Measurements from ENCODE around the gene LAG3. TPM values are rescaled to one million over a fixed set of nuclear protein-coding genes. Genes with fewer than 3 reads are reported as not detected.

The LAG3 gene
- total RNA-seq, 1 donor from 2014 or later: 1.5 TPM

DNA sequence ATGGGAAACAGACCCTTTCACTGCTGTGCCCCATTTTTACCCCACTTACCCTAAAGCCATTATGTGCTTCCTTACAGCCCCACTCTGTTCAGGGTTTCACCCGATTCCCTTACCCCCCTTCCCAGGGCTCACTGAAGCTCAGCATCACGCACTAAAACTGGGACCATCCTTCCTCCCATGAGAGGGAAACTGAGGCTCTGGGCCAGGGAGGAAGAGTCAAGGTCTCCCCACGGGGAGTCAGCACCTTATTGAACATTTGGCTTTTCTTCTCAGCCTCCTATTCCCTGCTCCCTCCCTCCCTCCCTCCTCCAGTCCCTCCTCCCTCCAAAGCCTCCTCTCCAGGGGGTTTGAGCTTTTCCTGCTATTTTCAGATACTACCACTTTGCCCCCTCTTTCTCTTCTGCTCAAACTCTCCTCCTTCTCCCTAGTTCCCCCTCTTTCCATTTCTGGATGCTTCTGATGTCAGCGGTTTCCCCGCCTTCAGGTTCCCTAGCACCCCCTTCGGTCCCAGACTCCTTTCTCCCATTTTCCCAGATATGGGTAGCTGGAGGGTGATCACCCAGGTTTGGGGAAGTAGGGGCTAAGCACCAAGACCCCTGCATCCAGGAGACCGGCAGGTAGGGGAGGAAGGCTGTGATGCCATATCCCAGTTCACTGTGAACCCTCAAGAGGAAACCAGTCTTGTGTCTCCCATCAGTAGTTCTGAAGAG is 50.3 kb downstream of the LAG3 start:
- ATAC-seq (no peak), DNase-seq (no peak)
- TF ChIP-seq, protein P1, sequence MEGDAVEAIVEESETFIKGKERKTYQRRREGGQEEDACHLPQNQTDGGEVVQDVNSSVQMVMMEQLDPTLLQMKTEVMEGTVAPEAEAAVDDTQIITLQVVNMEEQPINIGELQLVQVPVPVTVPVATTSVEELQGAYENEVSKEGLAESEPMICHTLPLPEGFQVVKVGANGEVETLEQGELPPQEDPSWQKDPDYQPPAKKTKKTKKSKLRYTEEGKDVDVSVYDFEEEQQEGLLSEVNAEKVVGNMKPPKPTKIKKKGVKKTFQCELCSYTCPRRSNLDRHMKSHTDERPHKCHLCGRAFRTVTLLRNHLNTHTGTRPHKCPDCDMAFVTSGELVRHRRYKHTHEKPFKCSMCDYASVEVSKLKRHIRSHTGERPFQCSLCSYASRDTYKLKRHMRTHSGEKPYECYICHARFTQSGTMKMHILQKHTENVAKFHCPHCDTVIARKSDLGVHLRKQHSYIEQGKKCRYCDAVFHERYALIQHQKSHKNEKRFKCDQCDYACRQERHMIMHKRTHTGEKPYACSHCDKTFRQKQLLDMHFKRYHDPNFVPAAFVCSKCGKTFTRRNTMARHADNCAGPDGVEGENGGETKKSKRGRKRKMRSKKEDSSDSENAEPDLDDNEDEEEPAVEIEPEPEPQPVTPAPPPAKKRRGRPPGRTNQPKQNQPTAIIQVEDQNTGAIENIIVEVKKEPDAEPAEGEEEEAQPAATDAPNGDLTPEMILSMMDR (IDR thresholded peaks at IDR 0.05): no peak
- no peaks in the 10 kb centered on the region for H3K27me3 ChIP-seq
- H3K9me3 ChIP-seq: no peaks in the 10 kb centered on the region
- H3K4me1 ChIP-seq: peaks cover 11% of the 10 kb centered on the region
- intact Hi-C loops (cut with DNase I): loop anchor here (10.0 kb wide), 1 partner anchor 88 kb away; no protein-coding TSS in a partner anchor
- H3K36me3 ChIP-seq: no peaks in the 10 kb centered on the region
- H3K27ac ChIP-seq: no peak overlapping the region
- peak overlapping the region; percentile 51 for H3K4me3 ChIP-seq

DNA sequence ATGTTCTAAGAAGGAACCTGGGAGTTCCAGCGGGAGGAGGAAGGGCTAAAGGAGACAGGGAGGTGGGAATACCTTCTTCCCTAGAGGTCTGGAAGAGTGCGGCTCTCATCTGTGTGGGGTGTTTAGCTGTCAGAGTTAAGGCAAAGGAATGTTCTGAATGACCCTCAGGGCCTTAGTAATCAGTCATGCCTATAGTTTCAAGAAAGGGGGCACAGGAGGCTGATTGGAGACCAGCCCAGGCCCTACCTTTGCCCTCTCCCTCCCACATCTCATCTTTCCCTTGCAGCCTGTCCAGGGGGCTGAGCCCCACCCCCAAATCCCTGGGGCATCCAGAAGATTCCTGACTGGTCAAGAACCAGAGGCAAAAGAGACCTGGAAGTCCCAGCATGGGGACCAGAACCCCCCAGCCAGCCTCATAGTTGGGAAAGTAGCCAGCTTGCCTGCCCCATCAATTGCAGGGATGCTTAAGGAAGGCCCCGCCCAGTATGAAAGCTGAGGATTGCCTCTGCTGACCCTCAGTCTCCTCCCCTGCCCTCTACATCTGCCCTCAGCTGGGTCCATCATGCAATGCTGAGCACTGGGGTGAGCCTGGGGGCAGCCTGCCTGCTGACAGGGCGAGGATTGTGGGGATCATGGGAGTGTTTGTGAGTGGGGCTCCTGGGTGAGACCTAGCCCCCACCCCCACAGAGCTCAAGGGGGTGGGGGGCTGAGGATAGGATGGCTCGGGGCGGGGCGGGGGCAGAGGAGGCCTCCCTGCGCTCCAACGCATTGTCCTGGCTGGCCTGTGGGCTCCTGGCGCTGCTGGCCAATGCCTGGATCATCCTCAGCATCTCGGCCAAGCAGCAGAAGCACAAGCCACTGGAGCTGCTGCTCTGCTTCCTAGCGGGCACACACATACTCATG is 51.1 kb downstream of the LAG3 start:
- intact Hi-C loops (cut with DNase I): loop anchor here (10.0 kb wide), 1 partner anchor 89 kb away; no protein-coding TSS in a partner anchor
- Histone ChIP-seq H3K4me1 (peaks cover 11% of the 10 kb centered on the region), H3K36me3 (no peaks in the 10 kb centered on the region), H3K4me3 (no peak overlapping the region), H3K9me3 (no peaks in the 10 kb centered on the region), H3K27ac (no peak overlapping the region), H3K27me3 (no peaks in the 10 kb centered on the region)
- no peak for ATAC-seq
- TF ChIP-seq, protein P1 (IDR thresholded peaks at IDR 0.05): no peak
- no peak for DNase-seq

DNA sequence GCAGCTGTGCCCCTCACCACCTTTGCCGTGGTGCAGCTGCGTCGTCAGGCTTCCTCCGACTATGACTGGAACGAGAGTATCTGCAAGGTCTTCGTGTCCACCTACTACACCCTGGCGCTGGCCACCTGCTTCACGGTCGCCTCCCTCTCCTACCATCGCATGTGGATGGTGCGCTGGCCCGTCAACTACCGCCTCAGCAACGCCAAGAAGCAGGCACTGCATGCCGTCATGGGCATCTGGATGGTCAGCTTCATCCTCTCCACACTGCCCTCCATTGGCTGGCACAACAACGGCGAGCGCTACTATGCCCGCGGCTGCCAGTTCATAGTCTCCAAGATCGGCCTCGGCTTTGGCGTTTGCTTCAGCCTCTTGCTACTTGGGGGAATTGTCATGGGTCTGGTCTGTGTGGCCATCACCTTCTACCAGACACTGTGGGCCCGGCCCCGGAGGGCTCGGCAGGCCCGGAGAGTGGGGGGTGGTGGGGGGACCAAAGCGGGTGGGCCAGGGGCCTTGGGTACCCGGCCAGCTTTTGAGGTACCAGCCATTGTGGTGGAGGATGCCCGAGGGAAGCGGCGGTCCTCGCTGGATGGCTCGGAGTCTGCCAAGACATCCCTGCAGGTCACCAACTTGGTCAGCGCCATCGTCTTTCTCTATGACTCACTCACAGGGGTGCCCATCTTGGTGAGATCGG is 51.9 kb downstream of the LAG3 start:
- H3K27me3 ChIP-seq: no peaks in the 10 kb centered on the region
- intact Hi-C loops (cut with DNase I): loop anchor here (10.0 kb wide), 1 partner anchor 89 kb away; no protein-coding TSS in a partner anchor

DNA sequence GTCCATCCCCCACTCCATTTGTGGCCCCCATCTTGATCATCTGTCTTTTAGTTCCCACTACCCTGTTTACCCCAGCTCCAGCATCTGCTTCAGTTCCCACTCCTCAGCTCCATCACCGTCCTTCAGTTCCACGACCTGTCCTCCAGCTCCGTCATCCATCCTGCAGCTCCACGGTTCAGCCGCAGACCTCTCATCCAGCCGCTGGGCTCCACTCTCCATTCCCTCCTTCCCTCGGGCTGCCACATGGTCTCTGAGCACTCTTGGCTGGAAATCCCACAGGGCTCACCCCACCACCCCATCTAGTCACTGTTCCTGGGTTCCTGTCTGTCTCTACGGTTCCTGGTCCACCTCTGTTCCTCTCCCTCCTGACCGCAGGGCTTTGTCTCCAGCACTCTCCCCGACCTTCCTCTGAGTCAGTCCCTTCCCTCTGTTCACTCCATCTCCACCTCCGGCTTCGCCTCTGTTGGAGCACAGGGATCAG is 52.6 kb downstream of the LAG3 start:
- TF ChIP-seq, protein P1 (IDR thresholded peaks at IDR 0.05): no peak
- Histone ChIP-seq H3K27ac (no peak overlapping the region), H3K4me1 (peaks cover 11% of the 10 kb centered on the region)

More for the DNA sequence above, 51.9 kb downstream of the LAG3 start:
- Histone ChIP-seq H3K4me3 (no peak overlapping the region), H3K9me3 (no peaks in the 10 kb centered on the region), H3K4me1 (peaks cover 11% of the 10 kb centered on the region), H3K36me3 (no peaks in the 10 kb centered on the region), H3K27ac (no peak overlapping the region)
- ATAC-seq: no peak
- TF ChIP-seq, protein P1 (IDR thresholded peaks at IDR 0.05): no peak
- no peak for DNase-seq

More for the DNA sequence above, 52.6 kb downstream of the LAG3 start:
- no peak for DNase-seq
- ATAC-seq: no peak
- no peaks in the 10 kb centered on the region for H3K27me3 ChIP-seq
- H3K9me3 ChIP-seq: no peaks in the 10 kb centered on the region
- no peak overlapping the region for H3K4me3 ChIP-seq
- H3K36me3 ChIP-seq: no peaks in the 10 kb centered on the region
- intact Hi-C loops (cut with DNase I): loop anchor here (10.0 kb wide), 1 partner anchor 90 kb away; no protein-coding TSS in a partner anchor
